Measurements from ENCODE around the gene CGB3. TPM values are rescaled to one million over a fixed set of nuclear protein-coding genes. Genes with fewer than 3 reads are reported as not detected.
A peak's percentile ranks its signal among the peaks of the same experiment; 100 is the strongest.
"Not testable (repeated sequence)": the region's sequence is repeated elsewhere in the genome, so short reads cannot be mapped to it uniquely, and the experiment has no call there.

Gene CGB3
- total and polyA plus RNA-seq, 2 donors, result not detected

DNA sequence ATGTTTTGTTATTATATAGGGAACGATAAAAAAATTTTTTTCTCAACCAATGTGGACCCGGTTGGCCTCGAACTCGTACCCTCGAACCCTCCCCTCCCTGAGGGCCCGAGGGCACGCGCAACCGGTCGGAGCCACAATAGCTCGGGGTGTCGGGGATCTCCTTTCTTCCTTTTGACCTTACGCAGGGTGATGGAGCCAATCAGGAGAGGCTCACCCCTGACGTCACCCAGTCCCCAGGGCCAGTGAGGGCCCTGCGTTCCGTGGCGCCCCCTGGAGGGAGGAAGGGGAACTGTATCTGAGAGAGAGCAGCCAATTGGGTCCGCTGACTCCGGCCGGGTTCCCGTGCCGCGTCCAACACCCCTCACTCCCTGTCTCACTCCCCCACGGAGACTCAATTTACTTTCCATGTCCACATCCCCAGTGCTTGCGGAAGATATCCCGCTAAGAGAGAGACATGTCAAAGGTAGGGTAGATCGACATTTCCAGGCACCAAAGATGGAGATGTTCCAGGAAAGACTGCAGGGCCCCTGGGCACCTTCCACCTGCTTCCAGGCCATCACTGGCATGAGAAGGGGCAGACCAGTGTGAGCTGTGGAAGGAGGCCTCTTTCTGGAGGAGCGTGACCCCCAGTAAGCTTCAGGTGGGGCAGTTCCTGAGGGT is 7.6 kb upstream of the CGB3 start, which contains the start of gene CGB2:
Gene CGB2 (plus strand): TSS at position 249 of the 660 bp plus-strand sequence. CDS start 206 bp downstream, at position 455.
- not testable (repeated sequence) for H3K27ac ChIP-seq (ENCODE audit: low read depth); H3K36me3 ChIP-seq (ENCODE audit: insufficient read depth); H3K4me1 ChIP-seq (ENCODE audit: insufficient read depth); DNase-seq (ENCODE audit: extremely low spot score); H3K4me3 ChIP-seq (ENCODE audit: low read depth, low read length)
- WGBS, result 32% methylated on average over 28 of the region's 28 CpGs

GRCh38 chr19:49030323-49030722 is 6.2 kb upstream of the CGB3 start:
- not testable (repeated sequence) for H3K36me3 ChIP-seq (ENCODE audit: insufficient read depth); H3K4me3 ChIP-seq (ENCODE audit: low read depth, low read length); DNase-seq (ENCODE audit: extremely low spot score); H3K4me1 ChIP-seq (ENCODE audit: insufficient read depth); H3K27ac ChIP-seq (ENCODE audit: low read depth)
- WGBS, result 91% methylated on average over 6 of the region's 8 CpGs

GRCh38 chr19:49029749-49030148 is 5.6 kb upstream of the CGB3 start:
- H3K4me3 ChIP-seq (ENCODE audit: low read depth, low read length); DNase-seq (ENCODE audit: extremely low spot score); H3K4me1 ChIP-seq (ENCODE audit: insufficient read depth); H3K27ac ChIP-seq (ENCODE audit: low read depth); H3K36me3 ChIP-seq (ENCODE audit: insufficient read depth): not testable (repeated sequence)
- 83% methylated on average over 14 of the region's 14 CpGs for WGBS

DNA sequence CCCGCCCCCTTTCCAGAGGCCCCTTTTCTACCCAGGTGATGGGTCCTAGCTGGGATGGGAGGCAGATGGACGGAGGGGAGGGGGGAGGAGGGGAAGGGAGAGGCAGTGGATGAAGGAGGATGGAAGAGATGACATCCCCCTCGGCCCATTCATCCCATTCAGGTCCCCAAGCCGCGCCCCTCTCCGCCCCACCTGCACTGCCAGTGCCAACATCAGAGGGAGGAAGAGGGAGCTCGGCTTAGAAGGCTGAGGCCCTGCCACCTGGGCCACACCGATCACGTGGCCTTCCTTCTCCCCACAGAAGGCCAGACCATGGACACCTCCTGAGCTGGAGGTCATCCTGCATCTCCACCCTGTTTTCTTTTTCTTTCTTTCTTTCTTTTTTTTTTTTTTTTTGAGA is 4.6 kb upstream of the CGB3 start:
- 74% methylated on average over 9 of the region's 9 CpGs for WGBS
- H3K36me3 ChIP-seq (ENCODE audit: insufficient read depth); H3K4me3 ChIP-seq (ENCODE audit: low read depth, low read length); DNase-seq (ENCODE audit: extremely low spot score); H3K27ac ChIP-seq (ENCODE audit: low read depth); H3K4me1 ChIP-seq (ENCODE audit: insufficient read depth): not testable (repeated sequence)

DNA sequence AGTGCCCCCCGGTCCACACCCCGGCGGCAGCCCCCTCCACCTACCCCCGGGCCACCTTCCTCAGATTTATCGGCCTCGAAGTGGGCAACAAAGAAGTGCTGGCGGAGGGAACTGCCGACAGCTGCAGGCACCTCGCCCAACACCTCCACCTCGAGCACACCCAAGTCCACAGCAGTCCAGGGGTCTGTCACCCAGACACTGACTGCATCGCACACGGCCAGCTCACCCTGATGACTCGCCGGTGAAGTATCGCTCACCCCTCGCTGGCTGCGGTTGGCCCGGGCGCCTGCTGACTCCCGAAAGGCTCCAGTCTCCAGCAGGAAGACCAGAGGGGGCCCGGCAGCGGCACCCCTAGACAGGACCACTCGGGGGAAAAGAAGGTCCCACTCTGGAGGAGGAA is 1.5 kb upstream of the CGB3 start:
- not testable (repeated sequence) for DNase-seq (ENCODE audit: extremely low spot score); H3K36me3 ChIP-seq (ENCODE audit: insufficient read depth); H3K4me3 ChIP-seq (ENCODE audit: low read depth, low read length); H3K4me1 ChIP-seq (ENCODE audit: insufficient read depth); H3K27ac ChIP-seq (ENCODE audit: low read depth)
- 75% methylated on average over 23 of the region's 23 CpGs for WGBS

GRCh38 chr19:49025088-49025487 is 955 bp upstream of the CGB3 start:
- not testable (repeated sequence) for DNase-seq (ENCODE audit: extremely low spot score); H3K27ac ChIP-seq (ENCODE audit: low read depth); H3K4me1 ChIP-seq (ENCODE audit: insufficient read depth); H3K4me3 ChIP-seq (ENCODE audit: low read depth, low read length); H3K36me3 ChIP-seq (ENCODE audit: insufficient read depth)
- 89% methylated on average over 4 of the region's 6 CpGs for WGBS

GRCh38 chr19:49022116-49022515 is 2.0 kb downstream of the CGB3 start:
- H3K4me1 ChIP-seq (ENCODE audit: insufficient read depth), result no peaks in the 10 kb centered on the region
- no peaks in the 10 kb centered on the region for H3K36me3 ChIP-seq (ENCODE audit: insufficient read depth)
- no peak overlapping the region for H3K4me3 ChIP-seq (ENCODE audit: low read depth, low read length)
- 94% methylated on average over 9 of the region's 9 CpGs for WGBS
- no peak overlapping the region for H3K27ac ChIP-seq (ENCODE audit: low read depth)
- DNase-seq (ENCODE audit: extremely low spot score), result no peak

DNA sequence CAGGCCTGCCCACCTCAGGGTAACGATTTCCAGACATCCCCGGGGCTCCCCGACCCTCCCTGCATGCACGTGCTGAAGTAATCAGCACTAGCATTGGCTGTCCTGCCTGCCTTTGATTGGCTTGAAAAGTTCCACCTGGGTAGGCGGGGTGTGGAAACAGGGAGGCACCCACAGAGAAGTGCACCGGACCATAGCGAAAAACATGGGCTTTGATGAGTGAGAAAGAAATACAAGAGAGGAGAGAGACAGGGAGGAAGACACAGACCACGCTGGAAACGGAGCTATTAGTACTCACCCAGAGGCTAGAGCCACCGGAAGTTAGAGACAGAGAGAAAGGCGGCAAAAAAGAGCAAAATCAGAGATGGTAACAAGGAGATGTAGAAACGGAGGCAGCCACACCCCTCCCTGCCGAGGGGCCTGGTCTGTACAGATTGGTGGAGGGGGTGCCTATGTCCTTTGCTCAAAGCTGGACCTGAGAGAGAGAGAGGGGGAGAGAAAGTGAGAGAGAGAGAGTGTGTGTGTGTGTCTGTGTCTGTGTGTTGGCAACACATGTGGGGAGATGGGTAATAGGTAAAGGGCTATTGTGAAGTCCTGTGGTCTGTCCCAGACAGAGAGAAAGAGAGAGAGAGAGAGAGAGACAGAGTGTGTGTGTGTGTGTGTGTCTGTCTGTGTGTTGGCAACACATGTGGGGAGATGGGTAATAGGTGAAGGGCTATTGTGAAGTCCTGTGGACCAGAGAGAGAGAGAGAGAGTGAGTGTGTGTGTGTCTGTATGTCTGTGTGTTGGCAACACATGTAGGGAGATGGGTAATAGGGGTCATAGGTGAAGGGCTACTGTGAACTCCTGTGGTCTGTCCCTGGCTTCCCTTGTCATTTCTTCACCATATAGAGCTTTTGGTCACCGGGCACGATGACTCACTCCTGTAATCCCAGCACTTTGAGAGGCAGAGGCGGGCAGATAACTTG is 2.9 kb downstream of the CGB3 start:
- DNase-seq (ENCODE audit: extremely low spot score), result no peak
- no peak overlapping the region for H3K27ac ChIP-seq (ENCODE audit: low read depth)
- no peaks in the 10 kb centered on the region for H3K36me3 ChIP-seq (ENCODE audit: insufficient read depth)
- H3K4me1 ChIP-seq (ENCODE audit: insufficient read depth), result no peaks in the 10 kb centered on the region
- WGBS, result 35% methylated on average over 16 of the region's 16 CpGs
- H3K4me3 ChIP-seq (ENCODE audit: low read depth, low read length), result no peak overlapping the region

DNA sequence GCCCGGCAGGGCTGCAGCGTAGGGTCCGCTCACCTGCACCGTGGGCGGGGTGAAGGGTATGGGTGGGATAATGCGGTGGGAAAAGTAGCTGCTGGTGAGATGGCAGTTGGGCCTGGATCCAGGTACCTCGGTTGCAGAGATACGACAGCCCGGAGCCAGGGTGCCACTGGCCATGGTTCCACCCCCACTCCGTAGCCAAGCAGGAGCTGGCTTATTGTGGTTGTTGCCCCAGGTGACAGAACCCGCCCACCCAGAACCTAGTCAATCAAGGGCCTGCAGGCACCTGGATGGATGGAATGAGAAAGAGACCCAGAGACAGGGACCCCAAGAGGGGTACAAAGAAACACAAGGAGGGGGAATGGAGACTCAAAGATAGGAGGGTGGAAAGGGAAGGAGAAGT is 3.8 kb downstream of the CGB3 start:
- Histone ChIP-seq H3K36me3 (ENCODE audit: insufficient read depth) (peaks cover 2% of the 10 kb centered on the region), H3K4me3 (ENCODE audit: low read depth, low read length) (no peak overlapping the region), H3K4me1 (ENCODE audit: insufficient read depth) (no peaks in the 10 kb centered on the region), H3K27ac (ENCODE audit: low read depth) (no peak overlapping the region)
- 79% methylated on average over 11 of the region's 11 CpGs for WGBS
- no peak for DNase-seq (ENCODE audit: extremely low spot score)

- peak overlapping the region; percentile 14 for H3K4me3 ChIP-seq (ENCODE audit: low read depth, low read length)
- DNase-seq (ENCODE audit: extremely low spot score), result no peak
- no peak overlapping the region for H3K27ac ChIP-seq (ENCODE audit: low read depth)
- H3K4me1 ChIP-seq (ENCODE audit: insufficient read depth), result no peaks in the 10 kb centered on the region
- WGBS, result 21% methylated on average over 41 of the region's 41 CpGs
- peaks cover 2% of the 10 kb centered on the region for H3K36me3 ChIP-seq (ENCODE audit: insufficient read depth)
These were observed 4.7 kb downstream of the CGB3 start for GRCh38 chr19:49019242-49019932.

GRCh38 chr19:49018388-49019241 is 5.5 kb downstream of the CGB3 start:
- H3K27ac ChIP-seq (ENCODE audit: low read depth); DNase-seq (ENCODE audit: extremely low spot score); H3K36me3 ChIP-seq (ENCODE audit: insufficient read depth); H3K4me1 ChIP-seq (ENCODE audit: insufficient read depth): not testable (repeated sequence)
- H3K4me3 ChIP-seq (ENCODE audit: low read depth, low read length), result peak overlapping the region; percentile 44
- WGBS, result 4% methylated on average over 50 of the region's 50 CpGs

GRCh38 chr19:49017666-49018351 is 6.3 kb downstream of the CGB3 start:
- H3K27ac ChIP-seq (ENCODE audit: low read depth), result no peak overlapping the region
- DNase-seq (ENCODE audit: extremely low spot score), result no peak
- H3K36me3 ChIP-seq (ENCODE audit: insufficient read depth), result peaks cover 2% of the 10 kb centered on the region
- no peaks in the 10 kb centered on the region for H3K4me1 ChIP-seq (ENCODE audit: insufficient read depth)
- WGBS, result 1% methylated on average over 62 of the region's 62 CpGs
- H3K4me3 ChIP-seq (ENCODE audit: low read depth, low read length), result peak overlapping the region; percentile 44

All from urinary bladder (tissue), 4 donors.